SW 1271 (cell line): Measurements from ENCODE around the gene SCML1.
"Not testable (repeated sequence)": the region's sequence is repeated elsewhere in the genome, so short reads cannot be mapped to it uniquely, and the experiment has no call there.

ENCODE experiments used
- DNase-seq, 2 experiments: peaks; one replicate each; lab custom pipeline; 2025; lab: John Stamatoyannopoulos, UW

Gene SCML1

GRCh38 chrX:17738737-17739535 lies 1.6 kb downstream of the SCML1 start:
- DNase-seq, result no peak

DNA sequence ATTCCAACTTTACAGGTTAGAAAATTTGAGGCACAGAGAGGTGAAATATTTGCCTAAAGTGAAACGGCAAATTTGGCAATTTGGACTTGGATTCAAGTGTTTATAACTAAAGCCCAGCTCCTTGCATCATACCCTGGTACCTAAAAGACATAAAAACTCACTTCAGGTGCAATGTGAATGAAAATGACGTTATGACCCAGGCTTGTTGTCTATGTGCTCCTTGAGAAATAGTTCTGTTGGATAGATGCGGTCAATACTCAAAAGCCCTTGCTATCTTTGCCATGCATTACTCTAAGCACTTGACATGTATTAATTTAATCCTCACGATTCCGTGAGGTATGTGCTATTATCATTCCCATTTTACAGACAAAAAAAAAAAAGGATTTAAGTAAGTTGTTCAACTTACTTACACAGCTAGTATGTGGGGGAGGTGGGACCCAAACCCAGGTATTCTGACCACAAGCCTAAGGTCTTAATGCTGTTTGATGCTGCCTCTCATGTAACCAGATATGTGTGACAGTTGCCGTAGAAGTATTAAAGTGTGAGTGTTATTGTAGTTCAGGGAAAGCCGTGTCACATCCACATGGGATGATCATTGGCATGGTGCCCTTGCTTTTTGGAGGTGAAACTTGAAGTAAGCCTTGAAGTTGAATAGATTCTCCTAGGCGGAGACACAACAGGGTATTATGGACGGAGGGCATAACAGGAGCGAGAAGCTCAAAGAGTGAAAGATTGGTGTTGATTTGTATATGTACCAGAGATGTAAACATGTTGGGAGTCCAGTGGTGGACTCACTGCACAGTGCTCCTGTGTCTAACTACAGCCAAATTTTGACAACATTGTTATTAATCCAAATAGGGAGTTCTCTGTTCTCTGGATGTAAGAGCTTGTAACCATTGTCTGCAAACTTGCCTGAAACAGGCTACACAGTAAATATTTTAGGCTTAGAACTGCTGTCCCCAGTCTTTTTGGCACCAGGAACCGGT lies 3.1 kb downstream of the SCML1 start:
- DNase-seq, result no peak

- no peak for DNase-seq
Measured at GRCh38 chrX:17741123-17741511, 3.8 kb downstream of the SCML1 start.

- DNase-seq, result no peak
Measured at GRCh38 chrX:17743913-17744312, 6.6 kb downstream of the SCML1 start.

- no peak for DNase-seq
Measured at GRCh38 chrX:17744896-17745523, 7.7 kb downstream of the SCML1 start.

GRCh38 chrX:17747692-17748091 lies 10.4 kb downstream of the SCML1 start:
- no peak for DNase-seq

GRCh38 chrX:17748684-17749083 lies 11.4 kb downstream of the SCML1 start:
- DNase-seq, result no peak

- DNase-seq, result no peak
Measured at GRCh38 chrX:17750436-17750835, 13.1 kb downstream of the SCML1 start.

GRCh38 chrX:17758382-17758781 lies 21.1 kb downstream of the SCML1 start:
- DNase-seq, result no peak

DNA sequence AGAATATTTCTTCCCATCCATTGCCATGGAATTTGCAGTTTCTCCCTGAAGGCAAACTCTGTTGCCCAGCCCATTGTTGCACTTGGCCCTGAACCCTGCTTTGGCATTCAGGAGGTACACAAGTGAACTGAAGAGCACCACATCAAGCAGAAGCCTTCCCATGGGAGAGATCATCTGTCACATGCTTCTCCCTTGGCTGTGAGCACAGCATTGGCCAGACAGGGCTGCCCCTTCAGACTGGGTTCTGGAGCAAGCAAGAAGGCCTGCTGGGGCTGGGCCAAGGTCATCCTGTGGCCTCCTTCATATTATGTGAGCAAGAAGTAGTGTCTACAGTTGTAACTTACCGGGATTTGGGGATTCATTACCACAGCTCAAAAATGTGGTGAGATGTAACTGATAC lies 22.7 kb downstream of the SCML1 start:
- no peak for DNase-seq

DNA sequence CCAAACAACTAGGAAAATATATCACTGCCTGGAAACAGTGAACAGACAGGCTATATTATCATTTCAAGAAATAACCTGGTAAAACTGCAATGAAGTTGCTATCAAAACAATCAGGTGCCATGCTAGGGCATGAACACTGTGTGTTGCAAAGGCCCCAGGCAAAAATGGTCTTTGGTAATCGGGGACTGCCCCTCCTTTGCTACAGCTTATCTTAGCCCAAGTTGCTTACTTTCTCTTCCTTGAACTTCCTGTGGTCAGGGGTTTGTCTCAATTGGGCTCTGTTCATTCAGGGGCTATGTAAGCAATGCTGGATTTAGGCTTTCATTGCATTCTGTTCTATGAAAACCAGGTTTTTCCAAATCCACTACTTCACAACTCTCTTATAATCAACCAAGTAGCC lies 30.4 kb downstream of the SCML1 start:
- DNase-seq, result no peak

GRCh38 chrX:17768997-17769396 lies 31.7 kb downstream of the SCML1 start:
- DNase-seq, result no peak

GRCh38 chrX:17769701-17770269 lies 32.5 kb downstream of the SCML1 start:
- no peak for DNase-seq

GRCh38 chrX:17773221-17773876 lies 36.1 kb downstream of the SCML1 start:
- DNase-seq, result no peak

GRCh38 chrX:17774053-17774452 lies 36.8 kb downstream of the SCML1 start:
- no peak for DNase-seq

- no peak for DNase-seq
Measured at GRCh38 chrX:17778997-17779396, 41.7 kb downstream of the SCML1 start.

- DNase-seq, result no peak
Measured at GRCh38 chrX:17779434-17779833, 42.1 kb downstream of the SCML1 start.

DNA sequence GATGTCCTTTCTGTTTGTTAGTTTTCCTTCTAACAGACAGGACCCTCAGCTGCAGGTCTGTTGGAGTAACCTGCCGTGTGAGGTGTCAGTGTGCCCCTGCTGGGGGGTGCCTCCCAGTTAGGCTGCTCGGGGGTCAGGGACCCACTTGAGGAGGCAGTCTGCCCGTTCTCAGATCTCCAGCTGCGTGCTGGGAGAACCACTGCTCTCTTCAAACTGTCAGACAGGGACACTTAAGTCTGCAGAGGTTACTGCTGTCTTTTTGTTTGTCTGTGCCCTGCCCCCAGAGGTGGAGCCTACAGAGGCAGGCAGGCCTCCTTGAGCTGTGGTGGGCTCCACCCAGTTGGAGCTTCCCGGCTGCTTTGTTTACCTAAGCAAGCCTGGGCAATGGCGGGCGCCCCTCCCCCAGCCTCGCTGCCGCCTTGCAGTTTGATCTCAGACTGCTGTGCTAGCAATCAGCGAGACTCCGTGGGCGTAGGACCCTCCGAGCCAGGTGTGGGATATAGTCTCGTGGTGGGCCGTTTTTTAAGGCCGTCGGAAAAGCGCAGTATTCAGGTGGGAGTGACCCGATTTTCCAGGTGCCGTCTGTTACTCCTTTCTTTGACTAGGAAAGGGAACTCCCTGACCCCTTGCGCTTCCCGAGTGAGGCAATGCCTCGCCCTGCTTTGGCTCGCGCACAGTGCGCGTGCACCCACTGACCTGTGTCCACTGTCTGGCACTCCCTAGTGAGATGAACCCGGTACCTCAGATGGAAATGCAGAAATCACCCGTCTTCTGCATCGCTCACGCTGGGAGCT lies 49.5 kb downstream of the SCML1 start:
- not testable (repeated sequence) for DNase-seq

DNA sequence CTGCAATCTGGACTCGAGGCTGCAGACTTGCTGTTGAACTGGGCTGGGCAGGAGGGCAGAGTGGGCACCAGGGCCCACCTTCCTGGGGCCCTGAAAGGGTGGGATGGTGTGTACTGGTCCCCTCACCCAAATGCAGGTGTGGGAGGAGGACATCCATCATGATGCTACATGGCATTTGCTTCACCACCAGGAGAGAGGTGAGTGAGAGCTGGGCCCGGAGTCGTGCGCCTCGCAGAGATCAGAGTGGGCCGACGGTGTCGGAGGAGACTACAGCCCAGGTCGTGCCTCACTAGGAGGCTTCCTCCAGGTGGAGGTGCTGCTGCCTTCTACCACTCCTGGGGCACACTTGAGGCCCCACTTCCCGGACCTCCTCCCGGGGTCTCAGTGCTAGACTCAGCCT lies 50.3 kb downstream of the SCML1 start:
- DNase-seq, result no peak

GRCh38 chrX:17788439-17788838 lies 51.1 kb downstream of the SCML1 start:
- DNase-seq, result no peak
